Adrenal gland (tissue), 5 donors: ENCODE results near the gene EMC8.

Experiments
- POLR2A ChIP-seq, 2 donors: fragments of 450-650 bp; IDR thresholded peaks; one replicate each; pipeline ENCODE4 v1.6.1; 2017; ENCODE audit warnings: antibody characterized with exemption in 2 of 2, mild to moderate bottlenecking in 2 of 2, moderate library complexity in 1 of 2
- TF ChIP-seq, protein P1 (sequence below), 6 experiments: fragments of 450-650 bp in 4 of 6; fragments of 200-600 bp in 2 of 6; sonication (generic) in 1 of 6; IDR thresholded peaks; 1 replicate in 5 of 6; 2 replicates in 1 of 6; pipeline versions ENCODE4 v1.5.1 to v1.8.0; 2016 to 2021; ENCODE audit warnings: antibody characterized with exemption in 6 of 6, mild to moderate bottlenecking in 2 of 6, moderate library complexity in 1 of 6
- donor health status: DM: no; HTN: no; CAD: no.

DNA sequence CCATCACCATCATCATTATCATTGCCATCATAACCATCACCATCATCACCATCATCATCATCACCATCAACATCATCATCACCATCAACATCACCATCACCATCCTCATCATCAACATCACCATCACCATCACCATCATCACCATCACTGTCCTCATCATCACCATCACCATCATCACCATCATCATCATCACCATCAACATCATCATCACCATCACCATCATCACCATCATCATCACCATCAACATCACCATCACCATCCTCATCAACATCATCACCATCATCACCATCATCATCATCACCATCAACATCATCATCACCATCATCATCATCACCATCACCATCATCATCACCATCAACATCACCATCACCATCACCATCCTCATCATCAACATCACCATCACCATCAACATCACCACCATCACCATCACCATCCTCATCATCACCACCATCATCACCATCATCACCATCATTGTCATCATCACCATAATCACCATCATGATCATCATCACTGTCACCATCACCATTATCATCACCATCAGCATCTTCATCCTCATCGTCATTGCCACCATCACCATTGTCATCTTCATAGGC is 24.1 kb upstream of the EMC8 start:
- TF ChIP-seq, protein P1, sequence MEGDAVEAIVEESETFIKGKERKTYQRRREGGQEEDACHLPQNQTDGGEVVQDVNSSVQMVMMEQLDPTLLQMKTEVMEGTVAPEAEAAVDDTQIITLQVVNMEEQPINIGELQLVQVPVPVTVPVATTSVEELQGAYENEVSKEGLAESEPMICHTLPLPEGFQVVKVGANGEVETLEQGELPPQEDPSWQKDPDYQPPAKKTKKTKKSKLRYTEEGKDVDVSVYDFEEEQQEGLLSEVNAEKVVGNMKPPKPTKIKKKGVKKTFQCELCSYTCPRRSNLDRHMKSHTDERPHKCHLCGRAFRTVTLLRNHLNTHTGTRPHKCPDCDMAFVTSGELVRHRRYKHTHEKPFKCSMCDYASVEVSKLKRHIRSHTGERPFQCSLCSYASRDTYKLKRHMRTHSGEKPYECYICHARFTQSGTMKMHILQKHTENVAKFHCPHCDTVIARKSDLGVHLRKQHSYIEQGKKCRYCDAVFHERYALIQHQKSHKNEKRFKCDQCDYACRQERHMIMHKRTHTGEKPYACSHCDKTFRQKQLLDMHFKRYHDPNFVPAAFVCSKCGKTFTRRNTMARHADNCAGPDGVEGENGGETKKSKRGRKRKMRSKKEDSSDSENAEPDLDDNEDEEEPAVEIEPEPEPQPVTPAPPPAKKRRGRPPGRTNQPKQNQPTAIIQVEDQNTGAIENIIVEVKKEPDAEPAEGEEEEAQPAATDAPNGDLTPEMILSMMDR (IDR thresholded peaks at IDR 0.05) = no peak
- no peak for TF ChIP-seq POLR2A (IDR thresholded peaks at IDR 0.05)
